Measurements from ENCODE around the gene ABCA4. TPM values are rescaled to one million over a fixed set of nuclear protein-coding genes. Genes with fewer than 3 reads are reported as not detected.

The ABCA4 gene
- total and polyA plus RNA-seq, 2 of the 8 experiments (the other 6 are each of a cell fraction or from before 2014, with no cell fraction given): 0.06 TPM; not detected in 1

GRCh38 chr1:94160811-94161210 lies 39.9 kb upstream of the ABCA4 start (continued):
- no peak for TF ChIP-seq CHD2 (IDR thresholded peaks at IDR 0.05; ENCODE audit: low read length)
- no peak for TF ChIP-seq POLR2A (IDR thresholded peaks at IDR 0.05; ENCODE audit: control extremely low read depth in 1 of 2, low read depth in 2 of 2, low read length in 2 of 2)
- no peak for TF ChIP-seq CREB1 (IDR thresholded peaks at IDR 0.05)
- TF ChIP-seq SIRT6 (IDR thresholded peaks at IDR 0.05; ENCODE audit: low read length): no peak
- no peak for TF ChIP-seq JUND (IDR thresholded peaks at IDR 0.05; ENCODE audit: low read length)
